Ascending aorta (tissue), 2 donors: ENCODE results near the gene CABCOCO1. TPM values are rescaled to one million over a fixed set of nuclear protein-coding genes. Genes with fewer than 3 reads are reported as not detected.

Experiments
- DNase-seq, 2 donors: peaks; one replicate each; pipeline ENCODE4 v3.0.0-alpha.2; 2019; ENCODE audit warnings: low spot score in 2 of 2
- H3K27ac ChIP-seq, 2 donors: fragments of 200-600 bp; sonication (generic); one replicate each; pipeline ENCODE4 v1.5.1; 2016 to 2017; ENCODE audit warnings: mild to moderate bottlenecking in 1 of 2
- H3K27me3 ChIP-seq: fragments of 200-600 bp; sonication (generic); one replicate; pipeline ENCODE4 v1.5.1; 2017
- H3K36me3 ChIP-seq, 2 donors: fragments of 200-600 bp; sonication (generic); one replicate each; pipeline ENCODE4 v1.5.1; 2016
- H3K4me1 ChIP-seq, 2 donors: fragments of 200-600 bp; sonication (generic); one replicate each; pipeline ENCODE4 v1.5.1; 2016 to 2017; ENCODE audit warnings: mild to moderate bottlenecking in 1 of 2
- H3K4me3 ChIP-seq, 2 donors: fragments of 200-600 bp; sonication (generic); one replicate each; pipeline ENCODE4 v1.5.1; 2016 to 2017; ENCODE audit warnings: mild to moderate bottlenecking in 1 of 2
- H3K9me3 ChIP-seq, 2 donors: fragments of 200-600 bp; sonication (generic); one replicate each; pipeline ENCODE4 v1.5.1; 2016
- intact Hi-C: fragments of 100-400 bp; cut with DNase I; formaldehyde crosslinking; loops from one replicate; pipeline ENCODE4 v1.15.1; 2023
- total RNA-seq: library from RNA; depleted of rRNA; stranded (reverse); fragments of >200 nt; gene quantifications from one replicate; pipeline ENCODE4 v1.1.0, GENCODE V29; 2016
- TF ChIP-seq, protein P1 (sequence below), 3 experiments: fragments of 200-600 bp in 2 of 3; fragments of 450-650 bp in 1 of 3; sonication (generic) in 2 of 3; IDR thresholded peaks; one replicate each; pipeline ENCODE4 v1.5.1; 2016 to 2019; ENCODE audit warnings: antibody characterized with exemption in 3 of 3, mild to moderate bottlenecking in 1 of 3, moderate library complexity in 1 of 3

The CABCOCO1 gene
- total RNA-seq, 1 donor from 2014 or later, result not detected

DNA sequence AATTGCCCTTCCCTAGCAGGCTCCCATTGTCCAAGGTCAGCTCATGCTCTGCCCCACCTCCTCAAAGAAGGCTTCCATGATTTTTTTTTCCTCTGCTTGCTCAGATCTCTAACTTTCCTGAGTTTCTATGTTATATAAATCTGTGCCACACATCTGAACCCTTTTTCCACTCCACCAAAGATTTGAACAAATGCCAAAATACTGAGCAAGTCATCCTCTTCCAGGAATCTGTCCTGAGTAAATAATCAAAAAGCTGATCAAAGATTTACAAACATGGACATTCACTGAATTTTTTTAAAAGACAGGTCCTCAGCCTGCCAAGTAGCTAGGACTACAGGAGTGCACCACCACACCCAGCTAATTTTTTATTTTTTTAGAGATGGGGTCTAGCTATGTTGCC is 136.0 kb downstream of the CABCOCO1 start:
- Histone ChIP-seq H3K9me3 (no peaks in the 10 kb centered on the region), H3K27me3 (no peaks in the 10 kb centered on the region), H3K36me3 (no peaks in the 10 kb centered on the region), H3K4me1 (peaks cover 0 to 7% of the 10 kb centered on the region in 2 donors), H3K27ac (no peak overlapping the region), H3K4me3 (no peak overlapping the region)
- no peak for DNase-seq
- TF ChIP-seq, protein P1, sequence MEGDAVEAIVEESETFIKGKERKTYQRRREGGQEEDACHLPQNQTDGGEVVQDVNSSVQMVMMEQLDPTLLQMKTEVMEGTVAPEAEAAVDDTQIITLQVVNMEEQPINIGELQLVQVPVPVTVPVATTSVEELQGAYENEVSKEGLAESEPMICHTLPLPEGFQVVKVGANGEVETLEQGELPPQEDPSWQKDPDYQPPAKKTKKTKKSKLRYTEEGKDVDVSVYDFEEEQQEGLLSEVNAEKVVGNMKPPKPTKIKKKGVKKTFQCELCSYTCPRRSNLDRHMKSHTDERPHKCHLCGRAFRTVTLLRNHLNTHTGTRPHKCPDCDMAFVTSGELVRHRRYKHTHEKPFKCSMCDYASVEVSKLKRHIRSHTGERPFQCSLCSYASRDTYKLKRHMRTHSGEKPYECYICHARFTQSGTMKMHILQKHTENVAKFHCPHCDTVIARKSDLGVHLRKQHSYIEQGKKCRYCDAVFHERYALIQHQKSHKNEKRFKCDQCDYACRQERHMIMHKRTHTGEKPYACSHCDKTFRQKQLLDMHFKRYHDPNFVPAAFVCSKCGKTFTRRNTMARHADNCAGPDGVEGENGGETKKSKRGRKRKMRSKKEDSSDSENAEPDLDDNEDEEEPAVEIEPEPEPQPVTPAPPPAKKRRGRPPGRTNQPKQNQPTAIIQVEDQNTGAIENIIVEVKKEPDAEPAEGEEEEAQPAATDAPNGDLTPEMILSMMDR (IDR thresholded peaks at IDR 0.05), result no peak
- intact Hi-C loops, result no loop called here

- no peak for DNase-seq
- H3K27me3 ChIP-seq, result no peaks in the 10 kb centered on the region
- no peak overlapping the region for H3K4me3 ChIP-seq
- no peaks in the 10 kb centered on the region for H3K36me3 ChIP-seq
- TF ChIP-seq, protein P1 (IDR thresholded peaks at IDR 0.05), result no peak
- H3K9me3 ChIP-seq, result no peaks in the 10 kb centered on the region
- no peaks in the 10 kb centered on the region for H3K4me1 ChIP-seq
- intact Hi-C loops, result no loop called here
- no peak overlapping the region for H3K27ac ChIP-seq
These were observed 138.8 kb downstream of the CABCOCO1 start for GRCh38 chr10:61801484-61801883.

DNA sequence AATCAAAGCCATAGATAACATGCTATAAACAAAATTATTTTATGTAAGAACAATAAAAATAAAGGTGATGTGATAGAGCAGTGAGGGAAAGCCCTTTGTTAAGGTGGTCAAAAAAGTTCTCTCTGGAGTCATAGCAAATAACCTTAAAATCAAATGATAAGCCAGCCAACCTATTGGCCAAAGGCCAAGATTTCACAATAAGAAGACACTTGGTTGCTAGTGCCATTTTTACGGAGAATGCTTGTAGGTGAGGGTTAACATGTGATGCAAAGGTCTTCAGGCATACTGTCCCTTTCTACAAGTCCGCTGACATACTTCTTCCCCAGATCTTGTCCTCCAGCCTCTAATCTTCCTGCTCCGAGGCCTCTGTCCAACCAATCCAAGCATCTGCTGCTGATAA is 140.5 kb downstream of the CABCOCO1 start:
- no peaks in the 10 kb centered on the region for H3K27me3 ChIP-seq
- TF ChIP-seq, protein P1 (IDR thresholded peaks at IDR 0.05), result no peak
- no peak for DNase-seq
- no peaks in the 10 kb centered on the region for H3K4me1 ChIP-seq
- intact Hi-C loops, result no loop called here
- H3K4me3 ChIP-seq, result no peak overlapping the region
- H3K27ac ChIP-seq, result no peak overlapping the region
- no peaks in the 10 kb centered on the region for H3K36me3 ChIP-seq
- H3K9me3 ChIP-seq, result no peaks in the 10 kb centered on the region

DNA sequence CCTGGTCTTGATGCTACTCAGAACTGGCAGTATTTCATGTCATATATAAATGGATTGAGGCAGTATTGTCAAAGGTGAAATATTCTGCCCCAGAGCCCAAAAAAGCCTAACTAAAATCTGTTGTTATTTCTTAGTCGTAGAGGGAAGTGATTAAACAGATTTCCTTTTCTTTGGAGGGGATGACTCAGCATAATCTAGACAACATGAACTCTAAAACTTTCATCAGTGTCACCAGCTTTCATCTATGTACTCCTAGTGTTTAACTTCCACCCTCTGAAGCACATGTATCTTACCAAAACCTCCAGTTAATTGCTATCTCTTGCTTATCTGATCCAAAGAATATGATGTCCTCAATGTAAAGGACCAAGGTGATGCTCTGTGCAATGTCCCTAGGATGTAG is 141.7 kb downstream of the CABCOCO1 start:
- H3K4me3 ChIP-seq, result no peak overlapping the region
- TF ChIP-seq, protein P1 (IDR thresholded peaks at IDR 0.05), result no peak
- H3K4me1 ChIP-seq, result no peaks in the 10 kb centered on the region
- no peak for DNase-seq
- H3K36me3 ChIP-seq, result no peaks in the 10 kb centered on the region
- intact Hi-C loops, result no loop called here
- no peak overlapping the region for H3K27ac ChIP-seq
- no peaks in the 10 kb centered on the region for H3K27me3 ChIP-seq
- no peaks in the 10 kb centered on the region for H3K9me3 ChIP-seq

DNA sequence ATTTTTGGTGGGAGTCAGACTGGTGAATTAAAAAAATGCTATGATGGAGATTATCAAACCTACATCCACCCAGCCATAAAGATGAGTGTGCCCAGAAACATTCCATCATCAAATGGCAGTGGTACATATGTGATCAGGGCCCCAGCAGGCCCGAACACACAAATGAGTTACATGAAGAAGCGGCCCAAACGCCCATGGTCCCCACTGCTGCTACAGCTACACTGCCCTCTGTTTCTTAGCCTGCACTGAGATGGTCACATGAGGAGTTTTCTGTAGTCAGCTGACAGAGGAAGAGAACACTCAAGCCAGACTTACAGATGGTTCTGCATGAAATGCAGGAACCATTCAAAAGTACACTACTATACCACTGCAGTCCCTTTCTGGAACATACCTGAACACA is 142.4 kb downstream of the CABCOCO1 start:
- intact Hi-C loops, result no loop called here
- Histone ChIP-seq H3K27ac (no peak overlapping the region), H3K4me3 (no peak overlapping the region), H3K9me3 (no peaks in the 10 kb centered on the region), H3K4me1 (no peaks in the 10 kb centered on the region), H3K27me3 (no peaks in the 10 kb centered on the region), H3K36me3 (no peaks in the 10 kb centered on the region)
- no peak for DNase-seq
- TF ChIP-seq, protein P1 (IDR thresholded peaks at IDR 0.05), result no peak

GRCh38 chr10:61810263-61810662 is 147.5 kb downstream of the CABCOCO1 start:
- H3K4me3 ChIP-seq, result no peak overlapping the region
- intact Hi-C loops, result no loop called here
- TF ChIP-seq, protein P1 (IDR thresholded peaks at IDR 0.05), result no peak
- no peak for DNase-seq
- H3K36me3 ChIP-seq, result no peaks in the 10 kb centered on the region
- no peaks in the 10 kb centered on the region for H3K27me3 ChIP-seq
- H3K9me3 ChIP-seq, result no peaks in the 10 kb centered on the region
- no peaks in the 10 kb centered on the region for H3K4me1 ChIP-seq
- no peak overlapping the region for H3K27ac ChIP-seq
